Measurements from ENCODE around the gene ELN. TPM values are rescaled to one million over a fixed set of nuclear protein-coding genes. Genes with fewer than 3 reads are reported as not detected.
A peak's percentile ranks its signal among the peaks of the same experiment; 100 is the strongest.

The ELN gene
- total and polyA plus RNA-seq, 9 of the 15 experiments (the other 6 are each of a cell fraction or from before 2014, with no cell fraction given), result 0.20 TPM; not detected in 8

GRCh38 chr7:74057987-74058386 lies 30.0 kb downstream of the ELN start (continued):
- TF ChIP-seq ZNF512 (tag; IDR thresholded peaks at IDR 0.05), result peak; percentile 95
- no peak for TF ChIP-seq NR0B1 (IDR thresholded peaks at IDR 0.05; ENCODE audit: partially characterized antibody)
- TF ChIP-seq ZNF24 (IDR thresholded peaks at IDR 0.05), result no peak
- TF ChIP-seq ZBTB12 (CRISPR knock-in tag; IDR thresholded peaks at IDR 0.05), result no peak
- TF ChIP-seq TFE3 (CRISPR knock-in tag; IDR thresholded peaks at IDR 0.05), result no peak
- TF ChIP-seq CHAMP1 (IDR thresholded peaks at IDR 0.05), result no peak
- no peak for TF ChIP-seq GTF3C2 (IDR thresholded peaks at IDR 0.05; ENCODE audit: borderline replicate concordance, extremely low read depth, insufficient read length)
- no peak for TF ChIP-seq CUX1 (CRISPR knock-in tag; IDR thresholded peaks at IDR 0.05)
- no peak for TF ChIP-seq ZNF3 (CRISPR knock-in tag; IDR thresholded peaks at IDR 0.05)
